Common myeloid progenitor, CD34-positive (primary cell): ENCODE results near the gene MTRF1.
"Not testable (repeated sequence)": the region's sequence is repeated elsewhere in the genome, so short reads cannot be mapped to it uniquely, and the experiment has no call there.

Experiments used
- CTCF ChIA-PET: fragments of 350-600 bp; sonication (Branson Sonifier 250); formaldehyde crosslinking; loops from one replicate; lab custom pipeline; 2021; ENCODE audit warnings: antibody characterized with exemption; lab: Charles Lee
- POLR2A ChIA-PET: fragments of 350-600 bp; sonication (Branson Sonifier 250); formaldehyde crosslinking; loops from one replicate; lab custom pipeline; 2021; ENCODE audit warnings: antibody characterized with exemption; lab: Charles Lee
- DNase-seq, 3 donors: peaks; one replicate each; pipeline versions ENCODE4 v3.0.0 to v3.0.0-alpha.2; 2013
- H3K27ac ChIP-seq, 2 experiments: 1 replicate in 1 of 2; 2 replicates in 1 of 2; pipeline ENCODE4 v1.7.0; 2013; ENCODE audit warnings: inconsistent platforms in 2 of 2, low read length in 2 of 2, mild to moderate bottlenecking in 2 of 2, low read depth in 1 of 2, moderate library complexity in 1 of 2; ENCODE audit not compliant: severe bottlenecking in 2 of 2, insufficient read depth in 1 of 2, poor library complexity in 1 of 2
- H3K27me3 ChIP-seq, 5 experiments: replicated peaks in 2 of 5; 1 replicate in 3 of 5; 2 replicates in 2 of 5; pipeline versions ENCODE4 v1.6.1 to v1.7.0; 2013; ENCODE audit warnings: low read length in 4 of 5, mild to moderate bottlenecking in 2 of 5, moderate library complexity in 2 of 5, inconsistent platforms in 1 of 5; ENCODE audit not compliant: insufficient read depth in 5 of 5, control insufficient read depth in 4 of 5
- H3K36me3 ChIP-seq, 4 experiments: 1 replicate in 2 of 4; 2 replicates in 2 of 4; pipeline versions ENCODE4 v1.6.1 to v1.7.0; 2013; ENCODE audit warnings: low read length in 3 of 4, control low read depth in 1 of 4, mild to moderate bottlenecking in 1 of 4; ENCODE audit not compliant: control insufficient read depth in 4 of 4, insufficient read depth in 4 of 4
- H3K4me1 ChIP-seq, 4 experiments: 1 replicate in 3 of 4; 2 replicates in 1 of 4; pipeline versions ENCODE4 v1.6.1 to v1.7.1; 2013; ENCODE audit warnings: low read length in 3 of 4, mild to moderate bottlenecking in 3 of 4, control low read depth in 1 of 4, inconsistent platforms in 1 of 4, moderate library complexity in 1 of 4; ENCODE audit not compliant: control insufficient read depth in 4 of 4, insufficient read depth in 4 of 4; ENCODE audit errors: control extremely low read depth in 1 of 4
- H3K4me3 ChIP-seq, 7 experiments: 1 replicate in 4 of 7; 2 replicates in 3 of 7; pipeline versions ENCODE4 v1.5.1 to v1.7.0; 2013; ENCODE audit warnings: mild to moderate bottlenecking in 7 of 7, low read length in 6 of 7, moderate library complexity in 6 of 7, inconsistent platforms in 2 of 7, low read depth in 2 of 7, control low read depth in 1 of 7; ENCODE audit not compliant: insufficient read depth in 4 of 7, control insufficient read depth in 1 of 7; ENCODE audit errors: extremely low read depth in 1 of 7
- H3K9me3 ChIP-seq, 5 experiments: 1 replicate in 4 of 5; 2 replicates in 1 of 5; pipeline versions ENCODE4 v1.6.1 to v1.7.1; 2013; ENCODE audit warnings: low read length in 4 of 5, mild to moderate bottlenecking in 2 of 5, inconsistent platforms in 1 of 5, low read depth in 1 of 5, moderate library complexity in 1 of 5; ENCODE audit not compliant: control insufficient read depth in 4 of 5, insufficient read depth in 2 of 5; ENCODE audit errors: control extremely low read depth in 1 of 5
- WGBS: methylation state at CpG from one replicate; pipeline ENCODE4 v1.1.5; 2013; ENCODE audit not compliant: insufficient coverage; 5-methylcytosine and 5-hydroxymethylcytosine counted together

MTRF1 gene

DNA sequence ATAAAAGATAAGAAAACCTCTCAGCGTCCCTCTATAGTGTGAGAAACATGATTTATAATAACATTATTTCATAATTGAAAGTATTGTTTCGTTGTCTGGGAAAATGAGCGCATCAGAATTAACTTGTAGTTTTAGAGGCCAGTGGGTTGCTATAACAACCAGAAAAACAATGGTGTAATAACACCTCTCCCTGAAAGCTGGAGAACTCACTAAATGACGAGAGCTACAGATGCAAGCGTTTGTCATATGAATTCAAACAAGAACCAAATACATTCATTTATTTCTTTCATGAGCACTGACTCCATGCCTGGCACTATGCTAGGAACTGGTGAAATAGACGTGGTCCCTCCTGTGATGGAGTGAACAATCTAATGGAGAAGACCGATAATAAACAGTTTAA lies 85.3 kb downstream of the MTRF1 start:
- no peaks in the 10 kb centered on the region for H3K36me3 ChIP-seq
- no peak overlapping the region for H3K4me3 ChIP-seq
- peaks cover 1 to 19% (median 4%) of the 10 kb centered on the region in 5 experiments for H3K9me3 ChIP-seq
- H3K27ac ChIP-seq: no peak overlapping the region
- CTCF ChIA-PET: no interaction called here
- WGBS: 100% methylated on average over 2 of the region's 7 CpGs
- no peaks in the 10 kb centered on the region for H3K4me1 ChIP-seq
- peak in 2 of 3 donors; percentile 29 to 47 for DNase-seq
- POLR2A ChIA-PET: no interaction called here
- H3K27me3 ChIP-seq: no peaks in the 10 kb centered on the region

DNA sequence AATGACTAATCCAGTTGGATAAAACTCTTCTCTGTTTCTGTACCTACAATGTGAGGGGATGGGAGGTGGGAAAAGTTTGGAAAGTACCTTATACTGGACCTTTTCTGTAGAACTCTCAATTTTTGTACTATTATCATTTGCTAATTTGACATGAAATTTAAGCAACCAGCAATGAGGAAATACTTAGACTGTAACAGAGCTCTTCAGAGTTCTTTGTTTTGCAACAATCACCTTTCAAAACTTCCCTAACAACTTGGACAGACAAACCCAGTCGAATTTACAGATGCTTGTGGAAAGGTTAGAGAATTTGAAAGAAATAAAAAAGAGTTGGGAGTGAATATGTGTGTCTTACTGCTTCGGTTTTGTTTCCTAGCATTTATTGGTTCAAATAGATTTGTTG lies 85.8 kb downstream of the MTRF1 start:
- Histone ChIP-seq H3K36me3 (no peaks in the 10 kb centered on the region), H3K27me3 (no peaks in the 10 kb centered on the region), H3K4me3 (peak overlapping the region in 1 of 7 experiments; percentile 10), H3K4me1 (no peaks in the 10 kb centered on the region), H3K27ac (no peak overlapping the region), H3K9me3 (peaks cover 1 to 21% (median 4%) of the 10 kb centered on the region in 5 experiments)
- CTCF ChIA-PET: no interaction called here
- DNase-seq: no peak
- POLR2A ChIA-PET: no interaction called here
- WGBS: no CpG with 5 or more reads among the region's 2 CpGs

DNA sequence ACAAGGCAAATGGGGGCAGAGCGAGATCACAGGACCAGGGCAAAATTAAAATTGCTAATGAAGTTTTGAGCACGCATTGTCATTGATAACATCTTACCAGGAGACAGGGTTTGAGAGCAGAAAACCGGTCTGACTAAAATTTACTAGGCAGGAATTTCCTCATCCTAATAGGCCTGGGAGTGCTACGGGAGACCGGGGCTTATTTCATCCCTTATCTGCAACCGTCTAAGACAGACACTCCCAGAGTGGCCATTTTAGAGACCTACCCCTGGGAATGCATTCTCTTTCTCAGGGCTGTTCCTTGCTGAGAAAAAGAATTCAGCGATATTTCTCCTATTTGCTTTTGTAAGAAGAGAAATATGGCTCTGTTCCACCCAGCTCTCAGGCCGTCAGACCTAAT lies 87.8 kb downstream of the MTRF1 start:
- H3K4me1 ChIP-seq, CTCF ChIA-PET, H3K36me3 ChIP-seq, H3K27ac ChIP-seq, H3K27me3 ChIP-seq, DNase-seq, POLR2A ChIA-PET, H3K4me3 ChIP-seq: not testable (repeated sequence)
- peaks cover 3 to 21% (median 4%) of the 10 kb centered on the region in 5 experiments for H3K9me3 ChIP-seq
- WGBS: 100% methylated on average over 5 of the region's 8 CpGs
